ENCODE measurements around the gene SRSF9.
"Not testable (repeated sequence)": the region's sequence is repeated elsewhere in the genome, so short reads cannot be mapped to it uniquely, and the experiment has no call there.

SRSF9 gene

DNA sequence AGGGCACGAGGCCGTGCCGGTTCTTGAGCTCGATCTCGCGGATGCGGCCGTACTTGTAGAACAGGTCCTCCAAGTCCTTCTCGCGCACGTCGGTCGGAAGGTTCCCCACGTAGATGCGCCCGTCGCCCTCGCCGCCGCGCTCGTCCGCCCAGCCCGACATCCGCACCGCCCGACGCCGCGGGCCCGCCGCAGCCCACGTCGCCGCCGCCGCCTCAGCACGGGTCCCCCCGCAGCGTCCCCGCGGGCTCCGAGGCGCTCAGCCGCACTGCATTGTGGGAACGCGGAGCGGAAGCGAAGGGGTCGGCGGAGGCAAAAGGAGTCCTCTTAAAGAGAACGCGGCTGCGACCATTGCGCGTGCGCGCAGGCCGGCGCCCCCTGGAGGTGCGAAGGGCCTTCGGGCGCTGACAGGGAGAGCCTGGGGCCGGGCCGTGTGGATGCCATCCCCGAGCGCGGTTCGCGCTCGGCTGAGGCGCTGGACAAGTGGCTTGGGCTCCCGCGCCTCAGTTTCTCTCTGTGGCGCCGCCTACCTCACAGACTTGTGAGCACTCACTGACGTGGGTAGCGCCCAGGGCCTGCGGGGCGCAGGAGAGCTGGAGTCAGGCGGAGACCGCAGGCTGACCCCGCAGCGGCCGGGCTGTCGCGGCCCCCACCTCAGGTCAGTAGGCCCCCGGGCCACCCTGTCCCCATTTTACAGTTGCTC, at the start of gene SRSF9:
TSS of gene SRSF9 (minus strand) at position 299 of the 700 bp plus-strand sequence. CDS start at position 160, 139 bp downstream.
- DNase-seq (ENCODE audit: low read depth, low spot score): peak; percentile 96

DNA sequence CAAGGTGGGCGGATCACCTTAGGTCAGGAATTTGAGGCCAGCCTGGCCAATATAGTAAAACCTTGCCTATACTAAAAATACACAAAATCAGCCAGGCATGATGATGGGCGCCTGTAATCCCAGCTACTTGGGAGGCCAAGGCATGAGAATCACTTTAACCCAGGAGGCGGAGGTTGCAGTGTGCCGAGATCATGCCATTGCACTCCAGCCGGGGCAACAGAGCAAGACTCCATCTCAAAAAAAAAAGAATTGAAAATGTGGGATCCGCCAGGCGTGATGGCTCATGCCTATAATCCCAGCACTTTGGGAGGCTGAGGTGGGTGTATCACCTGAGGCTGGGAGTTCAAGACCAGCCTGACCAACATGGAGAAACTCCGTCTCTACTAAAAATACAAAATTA, 49.8 kb upstream of the SRSF9 start:
- DNase-seq (ENCODE audit: low read depth, low spot score): not testable (repeated sequence)

GRCh38 chr12:120515496-120515895, 45.9 kb upstream of the SRSF9 start:
- no peak for DNase-seq (ENCODE audit: low read depth, low spot score)

DNA sequence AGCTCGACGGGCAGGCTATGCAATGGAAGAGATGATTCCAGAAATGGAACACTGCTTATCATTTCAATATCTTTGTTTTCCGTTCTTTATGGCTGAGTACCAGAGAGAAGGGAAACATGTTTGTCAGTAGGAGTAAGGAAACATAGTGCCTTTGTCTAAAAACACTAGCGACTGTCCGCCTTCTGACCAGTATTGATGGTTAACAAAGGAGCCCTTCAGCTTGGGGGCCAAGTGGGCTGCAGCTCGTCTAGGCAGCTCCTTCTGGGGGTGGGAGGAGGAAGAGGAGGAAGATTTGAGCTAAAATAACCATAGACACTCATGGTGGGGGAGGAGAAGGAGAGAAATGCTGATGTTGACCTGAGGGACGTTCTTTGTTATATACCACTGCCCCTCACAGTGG, 44.5 kb upstream of the SRSF9 start:
- no peak for DNase-seq (ENCODE audit: low read depth, low spot score)

GRCh38 chr12:120508537-120508936, 39.0 kb upstream of the SRSF9 start:
- DNase-seq (ENCODE audit: low read depth, low spot score): no peak

GRCh38 chr12:120504587-120504986, 35.0 kb upstream of the SRSF9 start:
- DNase-seq (ENCODE audit: low read depth, low spot score): no peak

- DNase-seq (ENCODE audit: low read depth, low spot score): no peak
Observed at GRCh38 chr12:120500581-120500980, 31.0 kb upstream of the SRSF9 start.

- no peak for DNase-seq (ENCODE audit: low read depth, low spot score)
Observed at GRCh38 chr12:120498870-120499515, 29.4 kb upstream of the SRSF9 start.

DNA sequence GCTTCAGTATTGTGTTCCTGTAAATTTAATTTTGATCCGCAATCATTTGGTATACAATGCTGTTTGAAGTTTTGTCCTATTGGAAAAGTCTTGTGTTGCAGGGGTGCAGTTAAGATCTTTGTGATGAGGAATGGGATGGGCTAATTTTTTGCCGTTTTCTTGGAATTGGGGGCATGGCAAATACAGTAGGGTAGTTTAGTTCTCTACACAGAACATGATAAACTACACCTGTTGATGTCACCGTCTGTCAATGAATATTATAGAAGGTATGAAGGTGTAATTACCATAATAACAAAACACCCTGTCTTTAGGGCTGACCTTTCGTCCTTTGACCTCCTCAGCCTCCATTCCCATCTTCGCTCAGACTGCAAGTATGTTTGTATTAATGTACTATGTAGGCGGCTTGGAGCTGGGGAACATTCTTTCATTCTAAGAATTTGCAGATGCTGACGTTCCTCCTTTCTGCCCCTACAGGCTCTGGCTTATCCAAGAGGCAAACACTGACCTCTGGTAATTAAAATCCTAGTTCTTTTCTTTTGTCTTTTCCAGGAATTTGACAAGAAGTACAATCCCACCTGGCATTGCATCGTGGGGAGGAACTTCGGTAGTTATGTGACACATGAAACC, 28.1 kb upstream of the SRSF9 start:
- no peak for DNase-seq (ENCODE audit: low read depth, low spot score)

DNA sequence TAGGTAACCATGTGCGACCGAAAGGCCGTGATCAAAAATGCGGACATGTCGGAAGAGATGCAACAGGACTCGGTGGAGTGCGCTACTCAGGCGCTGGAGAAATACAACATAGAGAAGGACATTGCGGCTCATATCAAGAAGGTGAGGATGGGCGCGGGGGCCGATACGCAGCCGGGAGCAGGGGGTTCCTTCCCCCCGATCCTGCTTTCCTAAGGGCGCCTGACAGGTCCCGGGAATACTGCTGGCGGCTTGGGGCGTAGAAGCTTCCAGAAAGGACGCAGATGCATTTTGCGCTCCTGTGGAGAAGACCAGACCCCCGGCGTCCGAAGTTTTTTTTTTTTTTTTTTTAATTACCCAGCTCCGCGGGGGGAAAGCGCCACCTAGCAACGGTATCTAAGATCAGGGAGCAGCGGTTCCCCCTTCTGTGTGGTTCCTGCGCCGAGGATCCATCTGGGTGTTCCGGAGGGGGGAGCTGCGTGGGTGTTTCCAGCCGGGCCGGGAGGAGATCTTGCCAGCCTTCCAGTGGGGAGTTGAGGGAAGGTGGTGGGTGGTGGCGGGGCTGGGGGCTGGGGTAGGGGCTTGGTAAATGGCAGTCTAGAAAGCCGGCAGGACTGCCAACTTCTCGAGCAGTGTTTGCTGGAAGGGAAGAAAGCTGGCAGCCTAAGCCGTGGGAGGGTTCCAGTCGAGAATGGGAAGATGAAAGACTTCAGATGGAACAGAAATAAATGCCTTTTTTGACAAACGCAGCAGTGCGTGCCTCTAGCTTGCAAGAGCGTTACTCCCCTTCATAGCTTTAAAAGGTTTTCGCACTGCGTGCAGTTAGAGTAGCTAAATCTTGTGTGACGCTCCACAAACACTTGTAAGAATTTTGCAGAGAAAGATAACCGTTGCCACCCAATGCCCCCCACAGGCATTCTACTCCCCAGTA, 27.1 kb upstream of the SRSF9 start:
- DNase-seq (ENCODE audit: low read depth, low spot score): peak; percentile 62

DNA sequence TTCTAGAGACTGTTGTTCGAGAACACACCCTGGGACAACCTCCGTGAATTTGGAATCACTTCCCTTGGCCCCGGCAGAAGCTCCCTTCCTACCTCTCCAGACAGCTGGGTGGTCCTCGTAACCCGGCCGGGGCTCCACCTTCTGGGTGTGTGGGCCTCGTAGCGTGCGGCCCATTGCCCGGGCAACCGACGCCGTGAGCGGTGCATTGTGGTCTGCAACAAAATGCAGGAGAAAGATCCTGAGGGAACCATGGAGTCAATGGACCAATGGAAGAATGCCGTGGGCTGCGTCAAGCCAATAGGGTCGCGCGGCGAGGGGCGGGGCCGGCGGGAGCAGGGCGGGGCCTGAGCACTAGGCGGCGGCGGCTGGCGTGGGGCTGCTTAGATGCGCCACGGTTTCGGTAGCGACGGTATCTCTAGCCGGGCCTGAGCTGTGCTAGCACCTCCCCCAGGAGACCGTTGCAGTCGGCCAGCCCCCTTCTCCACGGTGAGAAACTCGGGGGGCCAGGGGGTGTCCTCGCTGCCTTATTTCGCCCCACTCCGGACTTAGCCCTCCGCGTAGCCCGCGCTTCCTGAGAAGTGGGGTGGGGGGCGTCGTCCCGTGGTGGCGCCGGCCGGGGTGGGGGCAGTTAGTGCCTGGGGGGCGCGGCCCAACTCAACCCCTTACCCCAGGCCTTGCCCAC, 26.3 kb upstream of the SRSF9 start, which contains the start of gene DYNLL1:
TSS of gene DYNLL1 (plus strand) at position 383 of the 682 bp plus-strand sequence. CDS start 309 bp downstream, outside the sequence.
- DNase-seq (ENCODE audit: low read depth, low spot score): peak; percentile 99

DNA sequence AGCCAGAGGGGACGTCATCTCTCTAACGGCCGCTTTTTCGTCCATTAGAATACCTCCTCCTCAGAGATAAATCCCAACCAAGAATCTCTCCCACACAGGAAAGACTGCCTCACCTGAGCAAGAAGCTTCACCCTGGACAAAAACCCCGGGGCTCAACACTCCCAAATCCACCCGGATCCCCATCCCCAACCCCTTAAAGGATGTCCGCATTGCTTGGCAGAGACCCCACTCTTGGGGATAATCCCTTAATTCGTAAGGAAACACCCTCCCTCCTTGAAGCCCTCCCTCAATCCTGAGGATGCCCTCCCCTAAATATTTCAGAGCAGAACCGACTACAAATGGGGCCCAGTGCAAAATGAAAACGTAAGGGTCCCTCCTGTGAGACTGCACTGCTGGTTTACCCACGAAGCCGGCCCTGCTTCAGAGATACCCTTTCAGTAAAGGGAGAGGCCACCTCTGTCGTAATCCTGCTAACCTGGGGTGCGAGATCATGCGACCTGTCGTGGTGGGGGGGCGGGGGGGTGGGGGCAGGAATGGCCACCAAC, 25.7 kb upstream of the SRSF9 start:
- no peak for DNase-seq (ENCODE audit: low read depth, low spot score)

DNA sequence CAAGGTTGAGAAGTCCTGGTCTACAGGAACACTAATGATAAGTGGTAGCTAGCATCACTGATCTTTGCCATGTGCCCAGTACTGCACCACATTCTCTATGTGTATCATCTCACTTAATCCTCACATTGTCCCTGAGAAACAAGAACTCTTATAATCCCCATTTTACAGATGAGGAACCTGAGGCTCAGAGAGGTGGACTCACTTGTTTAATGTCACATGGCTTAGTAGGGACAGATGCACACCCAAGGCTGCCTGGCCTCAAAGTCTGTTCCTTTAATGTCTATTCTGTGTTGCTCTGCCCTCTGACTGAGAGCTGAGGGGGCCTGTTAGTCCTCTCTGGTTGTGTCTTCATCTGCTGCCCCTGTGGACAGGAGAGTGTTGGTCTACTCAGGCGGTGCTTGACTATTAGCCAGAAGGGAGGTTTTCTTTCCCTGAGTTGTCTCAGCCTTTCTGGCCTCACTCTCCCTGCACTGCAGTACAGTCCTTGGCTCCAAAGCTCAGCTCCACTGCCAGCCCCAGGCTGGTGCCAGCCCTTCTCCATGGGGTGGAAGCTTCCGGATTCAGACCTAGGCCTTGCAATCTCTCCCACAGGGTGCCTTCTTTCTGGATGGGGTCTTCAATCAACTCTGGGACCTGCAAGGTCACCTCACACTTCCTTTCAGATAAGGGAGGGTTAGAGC, 21.4 kb upstream of the SRSF9 start:
- DNase-seq (ENCODE audit: low read depth, low spot score): no peak

DNA sequence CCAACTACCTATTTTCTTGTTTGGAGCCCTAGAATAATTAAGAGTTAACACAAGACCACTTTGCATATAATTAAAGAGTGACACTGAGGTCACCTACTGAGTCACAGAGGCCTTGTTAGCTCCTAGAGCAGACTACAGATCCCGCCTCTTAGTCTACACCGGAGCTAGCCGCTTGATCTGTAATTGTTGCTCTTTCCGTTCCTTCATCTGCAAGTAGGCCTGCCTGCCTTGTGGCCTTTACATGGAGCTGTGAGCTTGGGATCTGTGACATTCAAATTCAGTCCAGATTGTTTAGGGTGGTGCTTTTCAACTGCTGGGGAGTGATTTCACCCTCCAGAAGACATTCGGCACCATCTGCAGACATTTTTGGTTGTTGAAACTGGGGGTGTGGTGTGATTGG, 20.8 kb upstream of the SRSF9 start:
- DNase-seq (ENCODE audit: low read depth, low spot score): no peak

- no peak for DNase-seq (ENCODE audit: low read depth, low spot score)
Observed at GRCh38 chr12:120489018-120489417, 19.5 kb upstream of the SRSF9 start.

GRCh38 chr12:120488057-120488640, 18.6 kb upstream of the SRSF9 start:
- no peak for DNase-seq (ENCODE audit: low read depth, low spot score)

GRCh38 chr12:120487552-120487951, 18.0 kb upstream of the SRSF9 start:
- not testable (repeated sequence) for DNase-seq (ENCODE audit: low read depth, low spot score)

- no peak for DNase-seq (ENCODE audit: low read depth, low spot score)
Observed at GRCh38 chr12:120485961-120486881, 16.7 kb upstream of the SRSF9 start.

DNA sequence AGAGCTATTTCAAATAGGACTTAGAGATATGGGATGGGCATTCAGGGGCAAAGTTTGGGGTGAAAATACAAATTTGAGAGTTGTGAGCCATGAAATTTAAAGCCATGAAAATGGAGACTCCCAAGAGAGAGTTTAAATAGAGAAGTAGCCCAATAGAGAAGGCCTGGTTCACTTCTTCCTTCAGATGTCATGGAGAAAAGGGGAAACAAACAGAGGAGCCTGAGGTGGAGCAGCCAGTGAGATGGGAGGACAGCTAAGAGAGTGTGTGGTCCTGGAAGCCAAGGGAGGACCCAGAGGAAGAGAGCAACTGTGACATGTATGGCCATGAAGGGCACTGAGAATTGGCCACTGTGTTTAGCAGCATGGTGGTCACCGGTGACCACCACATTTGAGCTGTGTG, 14.1 kb upstream of the SRSF9 start:
- no peak for DNase-seq (ENCODE audit: low read depth, low spot score)

All from ELF-1 (cell line).